Measurements from ENCODE around the gene SRRM5. TPM values are rescaled to one million over a fixed set of nuclear protein-coding genes. Genes with fewer than 3 reads are reported as not detected.

Gene SRRM5
- total and polyA plus RNA-seq, 2 of the 4 experiments (the other 2 are of a cell fraction): 0.10 TPM; not detected in 1

DNA sequence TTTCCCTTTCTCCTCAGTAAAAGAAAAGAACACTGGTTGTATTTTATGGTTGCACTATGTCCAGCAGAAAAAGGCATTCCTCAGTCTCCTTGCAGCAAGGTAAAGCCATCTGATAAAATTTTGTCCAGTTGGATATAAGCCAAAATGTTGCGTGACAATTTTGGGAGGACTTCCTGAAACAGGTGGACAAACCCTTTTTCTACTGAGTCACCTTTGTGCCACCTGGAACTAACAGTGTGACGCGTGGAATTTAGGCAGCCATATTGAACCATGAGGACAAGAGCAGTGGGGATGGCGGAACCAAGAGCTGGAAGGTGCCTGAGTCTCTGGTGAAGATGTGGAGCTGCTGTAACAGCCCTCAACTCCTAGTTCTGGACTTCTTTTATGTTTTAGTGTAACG lies 19.6 kb downstream of the SRRM5 start:
- H3K4me1 ChIP-seq (ENCODE audit: control insufficient read depth, insufficient read depth, low read length): peaks cover 5% of the 10 kb centered on the region; the same call in 1 of the 2 replicates
- H2AK9ac ChIP-seq (replicated peaks; ENCODE audit: low read depth, low read length, poor library complexity): no peak overlapping the region
- no peak overlapping the region for H3K23ac ChIP-seq (ENCODE audit: low read depth, low read length)
- no peak overlapping the region for H2AK5ac ChIP-seq (ENCODE audit: low read depth, low read length)
- H2BK120ac ChIP-seq (ENCODE audit: low read depth, low read length): no peak overlapping the region
- peaks cover 5% of the 10 kb centered on the region; the same call in 1 of the 2 replicates for H3K27me3 ChIP-seq (ENCODE audit: control insufficient read depth, insufficient read depth, low read length)
- no peak for TF ChIP-seq MXI1 (IDR thresholded peaks at IDR 0.05; ENCODE audit: borderline replicate concordance, low read depth, low read length)
- TF ChIP-seq, protein P1, sequence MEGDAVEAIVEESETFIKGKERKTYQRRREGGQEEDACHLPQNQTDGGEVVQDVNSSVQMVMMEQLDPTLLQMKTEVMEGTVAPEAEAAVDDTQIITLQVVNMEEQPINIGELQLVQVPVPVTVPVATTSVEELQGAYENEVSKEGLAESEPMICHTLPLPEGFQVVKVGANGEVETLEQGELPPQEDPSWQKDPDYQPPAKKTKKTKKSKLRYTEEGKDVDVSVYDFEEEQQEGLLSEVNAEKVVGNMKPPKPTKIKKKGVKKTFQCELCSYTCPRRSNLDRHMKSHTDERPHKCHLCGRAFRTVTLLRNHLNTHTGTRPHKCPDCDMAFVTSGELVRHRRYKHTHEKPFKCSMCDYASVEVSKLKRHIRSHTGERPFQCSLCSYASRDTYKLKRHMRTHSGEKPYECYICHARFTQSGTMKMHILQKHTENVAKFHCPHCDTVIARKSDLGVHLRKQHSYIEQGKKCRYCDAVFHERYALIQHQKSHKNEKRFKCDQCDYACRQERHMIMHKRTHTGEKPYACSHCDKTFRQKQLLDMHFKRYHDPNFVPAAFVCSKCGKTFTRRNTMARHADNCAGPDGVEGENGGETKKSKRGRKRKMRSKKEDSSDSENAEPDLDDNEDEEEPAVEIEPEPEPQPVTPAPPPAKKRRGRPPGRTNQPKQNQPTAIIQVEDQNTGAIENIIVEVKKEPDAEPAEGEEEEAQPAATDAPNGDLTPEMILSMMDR (conservative IDR thresholded peaks at IDR 0.05; ENCODE audit: low read depth, low read length): no peak
- TF ChIP-seq BHLHE40 (IDR thresholded peaks at IDR 0.05; ENCODE audit: low read depth, low read length): no peak
- TF ChIP-seq, protein P2, sequence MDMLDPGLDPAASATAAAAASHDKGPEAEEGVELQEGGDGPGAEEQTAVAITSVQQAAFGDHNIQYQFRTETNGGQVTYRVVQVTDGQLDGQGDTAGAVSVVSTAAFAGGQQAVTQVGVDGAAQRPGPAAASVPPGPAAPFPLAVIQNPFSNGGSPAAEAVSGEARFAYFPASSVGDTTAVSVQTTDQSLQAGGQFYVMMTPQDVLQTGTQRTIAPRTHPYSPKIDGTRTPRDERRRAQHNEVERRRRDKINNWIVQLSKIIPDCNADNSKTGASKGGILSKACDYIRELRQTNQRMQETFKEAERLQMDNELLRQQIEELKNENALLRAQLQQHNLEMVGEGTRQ (IDR thresholded peaks at IDR 0.05; ENCODE audit: low read depth, low read length): no peak
- TF ChIP-seq SMC3 (IDR thresholded peaks at IDR 0.05; ENCODE audit: low read depth, low read length): no peak
- TF ChIP-seq RFX5 (IDR thresholded peaks at IDR 0.05; ENCODE audit: low read depth, low read length): no peak
- dilution Hi-C loops (cut with HindIII; ENCODE audit: low sequenced_read_pairs, unreplicated experiment) (no loop called here), intact Hi-C loops (cut with micrococcal nuclease) (no loop called here), in situ Hi-C loops (cut with MboI; ENCODE audit: low sequenced_read_pairs) (no loop called here)
- H4K91ac ChIP-seq (ENCODE audit: insufficient read depth, low read depth, low read length): no peak overlapping the region
- H3K9me3 ChIP-seq (ENCODE audit: control insufficient read depth, insufficient read depth, low read length): no peaks in the 10 kb centered on the region
- H3K4me2 ChIP-seq (ENCODE audit: low read depth, low read length): no peak overlapping the region
- no TSS peak for BruUV-seq (replicated peaks)
- H3K56ac ChIP-seq (ENCODE audit: extremely low read depth, insufficient read depth, low read length): no peak overlapping the region
- no peaks in the 10 kb centered on the region for H4K20me1 ChIP-seq (ENCODE audit: insufficient read depth, low read length)
- H3K18ac ChIP-seq (ENCODE audit: low read depth, low read length): no peak overlapping the region
- H4K5ac ChIP-seq (ENCODE audit: low read depth, low read length): no peak overlapping the region
- H4K8ac ChIP-seq (ENCODE audit: low read depth in 2 of 2, low read length in 2 of 2): no peak overlapping the region
- CTCF ChIA-PET: no interaction called here
- H2BK20ac ChIP-seq (ENCODE audit: low read depth, low read length): no peak overlapping the region
- H2AFZ ChIP-seq (replicated peaks; ENCODE audit: low read length, poor library complexity): no peak overlapping the region
- no peaks in the 10 kb centered on the region for H3K79me1 ChIP-seq (ENCODE audit: low read depth in 1 of 2, low read length in 2 of 2)
- POLR2A ChIA-PET (ENCODE audit: unreplicated experiment): no interaction called here
- no peak for DNase-seq
- no peaks in the 10 kb centered on the region for H3K36me3 ChIP-seq (ENCODE audit: control insufficient read depth, insufficient read depth, low read length)
- ATAC-seq (ENCODE audit: low read depth): no peak
- H3K9ac ChIP-seq (ENCODE audit: low read depth, low read length): no peak overlapping the region
- H2BK15ac ChIP-seq (ENCODE audit: low read depth, low read length): no peak overlapping the region
- no peak overlapping the region for H2BK5ac ChIP-seq (ENCODE audit: low read depth, low read length, poor library complexity, severe bottlenecking)
- no peak overlapping the region for H3K14ac ChIP-seq (replicated peaks; ENCODE audit: low read depth, low read length)
- no peaks in the 10 kb centered on the region for H3K9me1 ChIP-seq (ENCODE audit: insufficient read depth, low read length)
- H3K27ac ChIP-seq (ENCODE audit: insufficient read depth, low read length): no peak overlapping the region
- WGBS, 2 experiments (ENCODE audit: extremely low coverage in 2 of 2, insufficient read length in 1 of 2): 80% methylated on average over 1 of the region's 5 CpGs; no CpG with 5 or more reads in 1 of the 2 experiments
- no peak overlapping the region for H3K4ac ChIP-seq (ENCODE audit: low read depth, low read length)
- no peak overlapping the region for H3K4me3 ChIP-seq (ENCODE audit: insufficient read depth, low read depth, low read length)
